SH-SY5Y (cell line): ENCODE data around the gene CTSE.

Experiments
- GATA2 ChIP-seq: IDR thresholded peaks from 2 replicates; pipeline ENCODE4 v1.6.1; 2011; ENCODE audit warnings: mild to moderate bottlenecking, low read depth, low read length
- GATA3 ChIP-seq: IDR thresholded peaks from 2 replicates; pipeline ENCODE4 v1.6.1; 2011; ENCODE audit warnings: low read depth, mild to moderate bottlenecking, low read length, moderate library complexity

GRCh38 chr1:205972081-205972480 is 51.6 kb downstream of the CTSE start:
- TF ChIP-seq GATA2 (no peak), GATA3 (no peak)
